Activated CD8-positive, alpha-beta memory T cell treated with anti-CD3 and anti-CD28 coated beads for 1 hour (primary cell): Measurements from ENCODE around the gene CBFA2T3.

ENCODE experiments used
- DNase-seq, 2 donors: peaks; one replicate each; pipeline ENCODE4 v3.0.0-alpha.2; 2020; ENCODE audit warnings: low read depth in 1 of 2; ENCODE audit errors: extremely low read depth in 1 of 2

Gene CBFA2T3

DNA sequence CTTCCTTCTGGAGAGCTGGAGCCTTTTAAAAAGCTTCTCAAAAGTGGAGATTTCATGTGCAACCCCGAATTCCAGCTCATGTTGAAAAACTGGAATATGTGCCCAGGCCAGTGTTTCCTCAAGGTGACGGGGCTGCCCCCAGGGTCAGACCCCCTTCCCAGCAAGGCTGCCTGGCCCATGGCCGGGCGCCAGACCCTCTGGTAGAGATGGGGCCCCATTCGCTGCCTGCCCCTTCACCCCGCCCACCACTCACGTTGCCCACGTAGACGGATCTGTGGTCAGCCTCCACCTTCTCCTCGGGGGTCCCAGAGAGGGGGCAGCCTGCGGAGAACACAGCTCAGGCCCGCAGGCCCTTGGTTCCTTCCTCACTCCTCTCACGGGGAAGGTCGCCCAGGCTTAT lies 111.7 kb downstream of the CBFA2T3 start:
- DNase-seq: no peak

DNA sequence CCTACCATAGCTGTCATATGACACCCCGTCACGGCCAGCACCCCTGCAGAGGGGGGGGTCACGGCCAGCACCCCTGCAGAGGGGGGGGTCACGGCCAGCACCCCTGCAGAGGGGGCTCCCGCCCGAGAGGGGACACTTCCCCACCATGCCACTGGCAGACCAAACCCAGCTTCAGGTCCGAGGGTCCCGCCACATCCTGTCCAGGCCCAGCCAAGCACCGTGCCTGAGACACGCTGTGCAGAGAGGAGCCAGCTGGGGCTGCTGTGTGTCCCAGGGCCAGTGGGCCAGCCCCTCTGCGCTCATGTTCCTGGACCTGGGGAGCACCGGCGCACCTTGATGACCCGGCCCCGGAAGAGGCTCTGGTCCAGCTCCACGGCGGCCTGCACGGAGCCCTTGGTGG lies 112.5 kb downstream of the CBFA2T3 start:
- DNase-seq: no peak

DNA sequence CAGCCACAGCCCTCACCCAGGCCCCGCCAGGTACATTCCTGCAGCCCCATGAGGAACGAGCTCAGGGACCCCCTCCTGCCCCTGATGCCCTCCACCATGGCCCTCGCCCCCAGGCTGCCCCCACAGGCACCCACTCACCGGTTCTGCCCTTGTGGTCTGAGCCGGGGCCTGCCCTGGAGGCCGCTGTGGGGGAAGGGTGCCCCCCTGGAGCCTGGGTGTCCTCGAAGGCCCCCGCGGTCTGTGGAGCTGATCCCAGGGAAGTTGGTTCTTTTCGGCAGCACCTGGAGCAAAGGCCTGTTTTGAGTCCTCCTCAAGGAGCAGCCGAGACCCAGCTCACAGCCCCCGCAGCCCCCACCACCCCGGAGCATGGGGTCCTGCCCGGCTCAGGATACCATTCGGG lies 112.9 kb downstream of the CBFA2T3 start:
- no peak for DNase-seq

DNA sequence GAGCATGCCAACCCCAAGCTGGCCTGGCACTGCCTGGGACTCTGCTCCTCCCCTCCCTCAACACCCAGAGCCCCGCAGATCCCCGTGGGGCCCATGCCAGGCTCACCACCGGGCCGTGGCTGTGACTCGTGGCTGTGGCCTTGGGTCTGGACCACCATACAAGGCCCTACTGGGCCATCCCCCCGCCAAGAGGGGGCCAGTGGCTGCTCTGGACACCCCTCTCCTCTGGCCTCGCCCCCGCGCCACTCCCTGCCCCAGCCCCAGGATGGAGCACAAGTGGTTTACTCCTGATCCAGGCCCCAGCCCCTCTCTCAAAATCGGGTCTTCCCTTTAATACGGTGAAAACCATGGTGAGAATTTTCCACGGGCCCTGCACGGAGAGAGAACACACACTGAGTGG lies 113.6 kb downstream of the CBFA2T3 start:
- DNase-seq: no peak

DNA sequence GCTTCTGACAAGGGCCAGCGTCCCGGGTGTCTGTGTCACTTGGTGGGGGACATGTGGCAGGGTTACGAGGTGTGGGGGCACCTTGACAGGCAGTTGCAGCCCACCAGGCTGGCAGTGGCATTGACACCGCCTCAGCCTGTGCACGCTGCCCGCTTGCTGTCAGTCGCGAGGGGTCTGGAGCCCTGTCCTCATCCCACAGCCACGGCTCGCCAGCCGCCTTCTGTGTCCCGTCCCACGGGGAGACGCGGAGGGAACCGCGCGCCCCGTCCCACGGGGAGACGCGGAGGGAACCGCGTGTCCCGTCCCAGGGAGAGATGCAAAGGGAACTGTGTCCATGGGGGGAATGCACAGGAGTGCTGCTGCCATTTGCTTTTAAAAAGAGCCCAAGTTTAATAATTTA lies 114.0 kb downstream of the CBFA2T3 start:
- DNase-seq: no peak

DNA sequence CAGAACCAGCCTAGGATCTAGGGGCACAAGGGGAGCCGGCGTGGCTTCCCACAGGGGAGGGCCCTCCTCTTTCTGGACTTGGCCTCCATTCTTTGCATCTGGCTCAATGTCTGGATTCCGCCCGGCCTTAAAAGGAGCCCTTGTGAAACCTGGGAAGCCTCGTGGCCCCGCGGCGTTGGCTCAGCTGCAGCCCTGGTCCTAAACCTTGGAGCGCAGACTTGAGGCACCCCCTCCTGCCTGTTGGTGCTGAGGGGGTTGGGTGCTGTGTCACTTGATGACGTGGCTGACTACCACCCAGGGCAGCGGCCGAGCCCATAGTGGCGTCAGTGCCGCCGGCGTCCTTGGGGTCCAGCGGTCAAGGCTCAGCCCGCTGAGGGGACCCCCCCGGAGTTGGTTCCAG lies 115.6 kb downstream of the CBFA2T3 start:
- no peak for DNase-seq

DNA sequence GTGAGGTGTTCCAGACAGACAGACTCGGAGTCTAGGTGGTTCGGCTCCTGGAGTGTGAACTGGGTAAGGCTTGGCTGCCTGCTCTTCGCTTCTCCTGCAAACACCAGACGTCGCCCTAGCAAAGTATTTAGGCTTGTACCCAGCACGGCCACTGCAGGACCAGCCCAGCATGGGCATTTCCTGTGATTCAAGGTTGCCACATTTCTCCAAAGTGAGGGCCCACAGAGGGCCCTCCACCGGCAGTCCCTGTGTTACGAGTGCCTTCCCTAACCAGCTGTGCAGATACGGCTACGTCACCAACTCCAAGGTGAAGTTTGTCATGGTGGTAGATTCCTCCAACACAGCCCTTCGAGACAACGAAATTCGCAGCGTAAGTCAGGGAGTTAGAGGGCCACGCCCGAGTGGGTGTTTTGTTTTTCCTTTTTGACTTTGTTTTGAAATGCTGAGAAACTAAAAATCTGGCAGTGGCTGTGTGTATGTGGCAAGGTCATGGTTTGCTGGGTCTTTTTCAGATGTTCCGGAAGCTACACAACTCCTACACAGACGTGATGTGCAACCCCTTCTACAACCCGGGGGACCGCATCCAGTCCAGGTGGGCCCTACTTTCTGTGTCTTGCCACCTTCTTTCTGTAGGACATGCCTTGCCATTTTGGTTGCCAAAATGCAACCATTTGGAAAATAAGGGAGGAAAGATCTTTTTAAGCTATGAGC lies 117.5 kb downstream of the CBFA2T3 start:
- DNase-seq: no peak

DNA sequence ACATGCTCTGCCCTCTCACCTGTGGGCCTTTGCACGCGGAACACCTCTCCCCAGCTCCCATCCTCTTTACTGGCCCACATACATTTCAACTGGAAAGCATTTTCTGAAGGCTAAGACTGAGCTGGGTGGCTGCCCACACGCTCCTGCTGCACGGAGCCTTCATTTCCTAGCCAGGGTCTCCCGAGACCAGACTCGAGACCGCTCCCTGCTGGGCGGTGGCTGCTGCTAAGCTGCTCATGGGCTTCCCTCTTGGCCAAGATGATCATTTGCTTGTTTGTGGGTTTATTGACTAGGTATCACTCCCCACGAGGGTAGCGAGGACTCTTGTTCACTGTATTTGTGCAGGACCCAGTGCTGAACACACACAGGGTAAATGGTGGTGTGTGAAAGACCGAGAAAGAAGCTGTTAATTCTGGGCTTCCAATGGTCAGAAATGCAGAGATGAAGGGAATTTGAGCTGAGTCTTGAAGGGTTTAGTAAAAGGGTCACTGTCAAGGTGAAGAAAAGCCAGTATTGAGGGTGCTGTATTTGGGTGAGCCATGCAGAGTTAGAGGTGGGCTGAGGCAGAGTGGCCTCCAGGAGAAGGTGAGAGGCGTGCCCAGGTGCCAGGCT lies 119.2 kb downstream of the CBFA2T3 start:
- peak; percentile 33 to 58 for DNase-seq

DNA sequence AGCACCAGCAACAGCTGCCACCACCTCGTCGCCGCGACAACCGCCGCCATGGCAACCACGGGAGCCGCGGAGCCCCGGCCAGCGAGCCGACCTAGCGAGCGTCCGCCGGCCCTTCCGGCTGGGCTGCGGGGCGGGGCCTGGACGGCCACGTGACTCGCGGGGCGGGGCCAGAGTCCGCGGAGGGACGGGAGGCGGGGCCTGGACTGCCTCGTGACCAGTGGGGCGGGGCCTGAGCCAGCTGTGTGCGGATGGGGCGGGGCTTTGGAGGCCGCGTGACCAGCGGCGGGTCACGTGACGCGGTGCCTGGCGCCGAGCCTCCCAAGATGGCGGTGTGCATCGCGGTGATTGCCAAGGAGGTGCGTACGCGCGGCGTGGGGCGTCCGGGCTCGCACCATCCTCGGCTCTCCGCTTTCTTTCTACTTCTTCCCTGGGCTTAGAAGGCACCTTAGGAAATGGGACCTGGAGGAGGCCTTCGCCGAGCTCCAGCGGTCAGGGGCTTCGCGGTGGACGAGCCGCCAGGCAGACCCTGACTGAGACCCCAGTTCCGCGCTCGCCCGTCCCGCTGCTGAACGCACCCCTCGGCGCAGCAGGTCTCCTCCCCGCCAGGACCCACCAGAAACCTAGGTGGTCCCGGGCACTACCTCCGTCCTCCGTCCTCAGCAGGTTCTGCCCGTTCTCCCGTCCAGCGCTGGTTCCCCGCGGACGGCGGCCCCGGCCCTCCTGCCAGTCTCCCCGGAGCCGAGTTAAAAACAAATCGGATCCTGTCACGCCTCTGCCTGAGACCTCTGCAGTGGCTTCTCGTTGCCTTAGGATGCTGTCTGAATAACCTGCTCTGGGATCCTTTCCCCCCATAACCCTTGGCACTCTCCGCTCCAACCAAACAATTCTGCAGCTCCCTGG lies 119.9 kb downstream of the CBFA2T3 start, which contains the start of the genes GALNS and TRAPPC2L:
GALNS (minus strand) TSS at position 120 of the 900 bp plus-strand sequence; CDS start at position 50, 70 bp downstream.
TRAPPC2L (plus strand) TSS at position 300 of the 900 bp plus-strand sequence; CDS start at position 324, 24 bp downstream.
- DNase-seq: peak; percentile 95 to 99

DNA sequence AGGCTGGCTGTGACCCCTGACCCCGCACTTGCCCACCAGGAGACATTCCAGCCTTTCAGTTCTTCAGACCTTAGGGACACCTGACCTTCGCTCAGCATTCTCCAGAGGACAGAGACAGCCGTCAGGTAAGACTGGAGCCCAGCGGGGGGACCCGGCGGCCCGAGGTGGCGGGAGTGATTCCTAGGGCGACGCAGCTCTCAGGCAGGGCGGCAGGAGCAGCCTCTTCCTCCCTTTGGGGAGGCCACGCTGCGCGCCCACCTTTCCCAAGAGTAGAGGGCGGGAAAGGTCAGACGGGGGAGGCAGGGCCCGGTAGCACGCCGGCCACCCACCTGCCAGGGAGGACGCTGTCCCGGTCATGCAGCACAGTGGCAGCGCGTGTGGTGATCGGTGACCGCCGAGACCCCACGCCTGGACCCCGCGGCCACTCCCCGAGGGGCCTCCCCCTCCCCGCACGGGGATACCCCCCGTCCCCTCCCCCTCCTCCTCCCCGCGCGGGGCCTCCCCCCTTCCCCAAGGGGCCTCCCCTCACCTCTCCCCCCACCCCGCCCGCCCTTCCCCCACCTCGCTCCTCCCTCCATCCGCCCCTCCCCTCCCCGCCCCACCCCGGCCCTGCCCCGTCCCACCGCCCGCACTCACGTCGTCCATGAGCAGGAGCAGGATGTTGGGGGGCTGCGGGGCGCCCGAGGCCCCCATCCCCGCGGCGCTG lies 120.7 kb downstream of the CBFA2T3 start:
- no peak for DNase-seq

DNA sequence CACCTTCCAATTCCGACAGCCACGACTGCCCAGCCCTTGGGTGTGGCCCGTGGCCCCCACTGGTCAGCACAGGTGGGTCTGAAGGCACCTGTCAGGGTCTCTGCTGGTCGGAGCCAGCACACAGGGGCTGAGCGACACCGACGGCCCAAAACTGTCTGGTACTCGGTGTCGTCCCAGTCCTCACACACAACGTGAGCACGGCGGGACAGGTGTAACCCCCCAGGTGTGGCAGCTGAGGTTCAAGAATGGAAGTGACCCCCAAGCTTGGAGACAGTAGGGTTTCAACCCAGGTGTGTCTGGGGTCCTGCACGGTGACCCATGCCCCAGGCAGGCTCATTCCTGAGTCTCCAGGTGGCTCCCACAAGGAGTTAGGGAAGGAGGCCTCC lies 121.3 kb downstream of the CBFA2T3 start:
- DNase-seq: no peak

DNA sequence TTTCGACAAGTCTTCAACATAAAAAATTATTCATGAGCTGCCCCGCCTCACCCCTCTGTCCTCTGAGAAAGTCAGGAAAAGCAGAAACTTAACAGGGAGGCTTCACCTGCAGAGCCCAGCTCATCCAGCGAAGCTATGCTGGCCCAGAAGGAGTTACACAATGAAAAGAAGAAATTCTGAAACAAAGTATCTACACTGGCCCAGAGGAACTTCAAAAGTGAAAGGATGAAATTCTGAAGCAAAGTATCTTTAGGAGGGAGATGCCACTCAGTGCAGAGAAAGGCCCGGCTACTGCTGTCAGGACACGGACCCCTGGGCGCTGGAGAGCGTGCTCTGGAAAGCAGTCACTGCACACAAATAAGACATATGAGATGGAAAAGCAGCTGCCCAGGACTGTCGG lies 121.8 kb downstream of the CBFA2T3 start:
- no peak for DNase-seq

DNA sequence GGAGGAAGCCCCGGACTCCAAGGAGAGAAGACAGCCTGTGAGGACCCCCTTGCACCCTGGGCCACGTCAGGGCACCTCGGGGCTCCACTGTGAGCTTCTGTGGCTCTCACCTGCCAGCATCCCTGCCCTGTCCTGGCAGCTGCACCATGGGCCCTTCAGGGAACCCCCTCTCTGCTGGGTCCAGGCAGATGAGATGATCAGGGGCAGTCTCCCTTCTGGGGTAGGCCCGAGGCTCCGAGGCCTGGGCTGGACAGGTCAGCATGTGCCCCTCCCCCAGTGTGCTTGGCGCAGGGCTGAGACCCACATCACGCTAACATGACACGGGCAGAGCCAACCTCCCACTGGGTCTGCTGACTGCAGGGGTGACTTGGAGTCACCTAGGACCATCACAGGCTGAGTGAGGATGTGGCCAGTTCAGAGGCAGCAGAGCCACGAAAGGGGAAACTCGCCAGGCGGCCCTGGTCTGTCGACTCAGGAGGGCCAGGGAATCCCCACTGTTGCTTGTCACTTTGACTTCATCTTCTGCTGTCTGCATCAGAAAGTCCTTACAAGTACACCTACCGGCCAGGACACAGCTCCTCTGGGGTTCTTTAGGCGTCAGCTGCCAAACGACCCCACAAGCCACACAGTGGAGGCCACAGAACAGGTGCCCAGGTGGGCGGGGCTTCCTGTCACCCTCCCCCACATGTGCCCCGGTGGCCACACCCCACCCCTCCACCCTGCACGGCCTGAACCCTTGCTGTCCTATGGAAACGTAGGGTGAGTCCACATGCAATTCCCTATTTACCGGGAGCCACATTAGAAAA lies 122.5 kb downstream of the CBFA2T3 start:
- DNase-seq: no peak

DNA sequence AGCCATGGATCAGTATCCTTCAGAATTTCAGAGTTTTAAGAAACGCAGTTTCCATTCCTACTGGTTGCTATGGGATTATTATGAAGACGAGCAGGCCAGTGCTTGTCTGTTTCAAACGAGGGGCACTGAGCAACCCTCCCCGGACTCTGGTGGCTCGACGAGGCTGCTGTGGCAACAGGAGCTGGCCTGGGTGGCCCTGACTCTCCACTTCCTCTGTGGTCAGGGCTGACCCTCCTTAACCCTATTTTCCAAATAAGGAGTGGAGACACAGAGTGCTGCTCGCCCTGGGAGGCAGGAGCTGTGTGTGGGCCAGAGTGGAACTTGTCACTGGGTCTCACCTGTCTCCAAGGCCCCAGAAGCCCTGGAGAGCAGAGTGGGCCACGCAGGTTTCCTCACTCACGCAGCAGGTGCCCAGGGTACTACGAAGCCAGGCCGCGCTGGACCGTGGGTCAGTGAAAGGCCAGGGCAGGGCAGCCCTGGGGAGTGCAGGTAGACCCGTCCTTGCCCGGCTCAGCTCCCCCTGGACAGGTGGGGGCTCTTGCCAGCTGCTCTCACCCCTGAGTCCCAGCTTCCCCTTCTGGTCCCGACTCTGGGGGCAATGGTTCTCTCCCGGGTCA lies 123.6 kb downstream of the CBFA2T3 start:
- no peak for DNase-seq

DNA sequence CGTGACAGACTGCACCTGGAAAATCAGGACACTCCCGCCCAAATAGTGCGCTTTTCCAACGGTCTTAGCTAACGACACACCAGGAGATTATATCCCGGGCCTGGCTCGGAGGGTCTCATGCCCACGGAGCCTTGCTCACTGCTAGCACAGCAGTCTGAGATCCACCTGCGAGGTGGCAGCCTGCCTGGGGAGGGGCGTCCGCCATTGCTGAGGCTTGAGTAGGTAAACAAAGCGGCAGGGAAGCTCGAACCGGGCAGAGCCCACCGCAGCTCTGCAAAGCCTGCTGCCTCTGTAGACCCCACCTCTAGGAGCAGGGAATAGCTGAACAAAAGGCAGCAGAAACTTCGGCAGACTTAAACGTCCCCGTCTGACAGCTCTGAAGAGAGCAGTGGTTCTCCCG lies 125.4 kb downstream of the CBFA2T3 start:
- no peak for DNase-seq

DNA sequence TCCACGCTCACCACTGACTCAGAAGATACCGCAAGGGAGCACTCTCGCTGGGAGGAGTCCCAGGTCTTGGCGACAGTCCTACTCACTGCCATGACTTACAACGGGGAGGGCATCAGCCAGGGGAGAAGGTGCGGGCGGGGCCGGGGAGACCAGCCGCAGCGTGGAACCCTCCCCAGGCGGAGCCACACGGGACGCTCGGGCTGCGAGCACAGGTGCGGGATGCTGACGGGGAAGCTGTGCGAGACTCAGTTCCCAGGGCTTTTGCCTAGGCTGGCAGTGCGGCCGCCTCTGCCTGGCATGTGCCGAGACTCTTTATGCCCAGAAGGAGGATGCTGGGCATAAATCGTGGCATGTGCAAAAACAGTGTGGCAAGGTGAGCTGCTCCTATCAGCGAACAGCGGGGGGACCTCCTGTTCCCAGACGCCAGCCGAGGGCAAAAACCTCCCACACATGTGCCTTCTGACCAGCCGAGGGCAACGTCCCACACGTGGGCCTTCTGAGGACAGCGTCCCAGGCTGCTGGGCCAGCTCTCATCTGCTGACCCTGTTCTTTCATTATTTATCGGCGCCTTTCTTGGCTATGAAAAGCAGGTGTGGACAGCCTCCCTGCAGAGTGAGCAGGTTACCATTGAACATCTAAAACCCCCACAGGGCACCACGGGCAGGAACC lies 126.3 kb downstream of the CBFA2T3 start:
- DNase-seq: no peak

DNA sequence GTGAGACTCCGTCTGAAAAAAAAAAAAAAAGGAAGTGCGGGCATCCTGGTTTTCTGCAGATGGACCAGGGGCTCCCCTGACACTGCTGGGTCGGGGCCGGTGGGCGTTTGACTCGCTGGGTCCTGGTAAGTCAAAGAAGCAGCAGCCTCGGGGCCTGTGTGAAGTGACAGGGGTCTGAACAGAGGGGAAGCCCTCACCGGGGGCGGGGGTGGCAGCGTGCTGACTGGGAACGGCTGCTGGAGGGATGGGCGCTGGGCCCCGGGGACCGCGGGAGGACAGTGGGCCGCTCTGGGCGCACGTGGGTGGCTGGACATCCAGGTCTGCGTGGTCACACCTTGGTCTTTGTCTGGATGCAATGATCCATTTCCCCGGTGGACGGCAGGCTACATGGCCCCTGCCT lies 128.4 kb downstream of the CBFA2T3 start:
- no peak for DNase-seq

DNA sequence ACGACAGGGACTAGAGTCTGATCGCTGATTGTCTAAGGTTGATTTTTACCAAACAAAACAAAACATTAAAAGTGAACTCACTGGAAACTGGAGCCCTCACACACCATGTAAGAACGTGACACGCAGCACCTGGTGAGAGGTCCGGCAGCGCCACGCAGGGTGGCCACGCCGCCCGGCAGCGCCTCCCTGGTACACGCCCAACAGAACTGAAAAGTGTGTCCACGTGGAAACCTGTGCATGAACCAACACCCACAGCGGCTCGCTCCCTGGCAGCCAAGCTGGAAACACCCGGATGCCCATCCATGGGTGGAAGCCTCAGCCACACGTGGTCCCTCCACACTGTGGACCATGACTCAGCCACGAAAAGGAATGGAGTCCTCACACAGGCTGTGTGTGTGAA lies 129.4 kb downstream of the CBFA2T3 start:
- no peak for DNase-seq

DNA sequence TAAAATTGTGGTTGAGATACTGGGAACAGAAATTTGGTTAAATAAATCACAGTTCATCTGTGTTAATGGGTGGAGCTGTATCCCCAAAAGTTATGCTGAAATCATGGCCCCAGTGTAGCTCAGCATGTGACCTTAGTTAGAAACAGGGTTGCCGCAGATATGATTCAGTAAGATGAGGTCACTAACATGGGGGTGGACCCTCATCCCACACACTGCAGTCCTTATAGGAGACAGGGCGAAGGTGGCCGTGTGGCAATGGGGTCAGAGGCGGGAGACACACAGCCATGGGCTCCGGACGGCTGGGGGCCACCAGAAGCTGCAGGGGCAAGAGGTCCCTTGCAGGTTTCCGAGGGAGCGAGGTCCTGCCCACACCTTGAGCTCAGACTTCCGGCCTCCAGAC lies 130.9 kb downstream of the CBFA2T3 start:
- no peak for DNase-seq
